ENCODE measurements around the gene YWHAE.

DNA sequence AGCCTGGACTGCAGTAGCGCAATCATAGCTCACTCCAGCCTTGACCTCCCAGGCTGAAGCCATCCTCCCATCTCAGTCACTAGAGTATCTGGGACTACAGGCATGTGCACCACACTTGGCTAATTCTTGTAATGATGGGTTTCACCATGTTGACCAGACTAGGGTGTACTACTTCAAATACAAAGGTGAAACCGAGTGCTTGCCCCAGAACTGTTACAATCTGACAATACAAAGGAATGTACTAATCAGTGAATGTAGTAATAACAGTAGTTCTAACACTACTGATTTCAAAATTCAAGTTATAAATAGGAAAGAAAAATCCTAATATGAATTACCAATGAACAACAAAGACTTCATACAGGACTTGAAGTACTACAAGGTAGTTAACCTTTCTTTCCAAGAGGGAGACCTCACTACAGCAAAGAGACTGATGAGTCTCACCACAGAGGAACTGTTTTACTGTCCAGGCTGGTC, 31.6 kb upstream of the YWHAE start:
- TF ChIP-seq POLR2A (IDR thresholded peaks at IDR 0.05; ENCODE audit: low read length) (no peak), GATA1 (IDR thresholded peaks at IDR 0.05; ENCODE audit: low read depth, low read length) (no peak)

Data from erythroblast (primary cell).